AG20443 (cell line): ENCODE results near the gene PLA2G6.

Experiments
- DNase-seq: peaks from one replicate; pipeline ENCODE4 v3.0.0; 2012; ENCODE audit warnings: low spot score, mixed read lengths

Gene PLA2G6

DNA sequence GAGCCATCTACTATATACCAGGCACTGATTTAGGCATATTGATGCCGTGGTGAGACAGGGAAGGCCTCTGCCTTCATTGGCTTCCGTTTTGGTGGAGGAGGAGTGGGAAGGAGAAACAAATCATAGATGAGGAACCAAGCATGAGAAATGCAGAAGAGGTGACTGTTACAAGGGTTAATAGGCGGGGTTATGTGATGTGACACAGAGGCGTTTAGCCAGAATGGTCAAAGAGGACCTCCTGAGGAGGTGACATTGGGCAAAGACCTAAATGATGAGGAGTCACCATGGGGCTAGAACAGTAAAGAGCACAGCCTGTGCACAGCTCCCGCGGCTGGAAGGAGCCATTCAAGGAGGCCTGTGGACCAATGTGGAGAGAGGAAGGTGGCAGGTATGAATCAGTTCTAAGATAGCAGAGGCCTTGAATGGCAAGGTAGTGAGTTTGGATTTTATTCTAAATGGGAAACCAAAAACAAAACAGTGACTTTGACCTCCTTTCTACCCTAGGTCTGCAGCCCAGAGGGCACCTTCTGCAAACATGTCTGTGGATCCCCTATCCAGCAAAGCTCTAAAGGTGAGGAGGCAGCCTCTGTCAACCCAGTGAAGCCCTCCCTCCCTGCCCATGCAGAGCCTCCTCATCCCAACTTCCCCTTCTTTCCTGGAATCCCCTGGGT lies 31.8 kb upstream of the PLA2G6 start:
- no peak for DNase-seq

DNA sequence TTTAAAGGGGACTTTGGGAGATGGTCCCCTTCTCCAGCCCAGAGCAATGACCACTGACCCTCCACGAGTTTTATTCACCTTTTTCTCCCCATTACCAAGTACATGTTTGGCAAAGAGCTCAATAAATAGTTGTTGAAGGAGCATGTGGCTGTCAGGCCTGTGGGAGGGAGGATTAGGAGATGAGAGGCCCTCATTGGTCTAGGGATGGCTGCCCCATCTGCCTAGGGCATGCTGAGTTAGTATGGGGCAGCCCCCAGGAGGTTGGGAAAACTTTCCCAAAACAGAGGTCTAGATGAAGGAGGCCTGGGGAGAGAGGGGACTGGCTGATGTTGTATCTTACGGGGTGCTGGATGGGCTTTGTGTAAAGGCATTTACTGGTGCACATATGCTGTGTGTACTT lies 30.8 kb upstream of the PLA2G6 start:
- DNase-seq = no peak

DNA sequence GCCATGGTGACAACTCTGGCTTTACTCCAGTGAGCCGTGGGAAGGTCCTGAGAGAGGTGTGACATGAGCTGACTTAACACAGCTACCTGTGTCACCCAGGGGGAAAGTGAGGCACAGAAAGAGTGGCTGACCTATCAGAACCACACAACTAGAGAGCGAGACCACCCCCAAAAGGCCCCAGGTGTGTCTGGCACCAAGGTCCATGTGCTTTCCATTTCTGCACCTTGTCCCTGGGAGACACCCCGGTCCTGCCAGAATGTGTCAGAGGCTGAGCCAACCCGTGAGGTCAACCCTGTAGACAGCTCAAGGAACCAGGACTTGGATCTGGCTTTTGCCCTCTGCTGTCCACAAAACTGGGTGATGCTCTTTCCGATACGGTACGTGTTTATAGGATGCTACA lies 29.9 kb upstream of the PLA2G6 start:
- no peak for DNase-seq

DNA sequence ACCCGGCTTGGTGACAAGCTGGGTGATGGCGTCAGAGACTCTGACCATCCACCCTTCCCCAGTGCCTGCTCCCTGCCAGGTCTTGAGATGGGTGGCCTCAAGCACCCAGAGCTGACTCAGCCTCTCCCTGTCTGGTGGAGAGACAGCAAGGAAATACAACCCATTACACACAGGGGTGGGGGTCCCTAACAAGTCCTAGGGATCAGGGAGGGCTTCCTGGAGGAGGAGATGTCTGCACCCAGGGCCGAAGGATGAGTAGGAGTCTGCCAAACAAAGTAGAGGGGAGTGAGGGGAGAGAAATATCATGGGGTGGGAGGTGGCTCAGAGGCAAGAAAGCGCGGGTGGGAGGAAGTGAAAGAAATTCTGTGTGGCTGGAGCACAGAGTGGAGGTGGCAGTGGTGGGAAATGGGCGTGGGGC lies 26.9 kb upstream of the PLA2G6 start:
- no peak for DNase-seq

DNA sequence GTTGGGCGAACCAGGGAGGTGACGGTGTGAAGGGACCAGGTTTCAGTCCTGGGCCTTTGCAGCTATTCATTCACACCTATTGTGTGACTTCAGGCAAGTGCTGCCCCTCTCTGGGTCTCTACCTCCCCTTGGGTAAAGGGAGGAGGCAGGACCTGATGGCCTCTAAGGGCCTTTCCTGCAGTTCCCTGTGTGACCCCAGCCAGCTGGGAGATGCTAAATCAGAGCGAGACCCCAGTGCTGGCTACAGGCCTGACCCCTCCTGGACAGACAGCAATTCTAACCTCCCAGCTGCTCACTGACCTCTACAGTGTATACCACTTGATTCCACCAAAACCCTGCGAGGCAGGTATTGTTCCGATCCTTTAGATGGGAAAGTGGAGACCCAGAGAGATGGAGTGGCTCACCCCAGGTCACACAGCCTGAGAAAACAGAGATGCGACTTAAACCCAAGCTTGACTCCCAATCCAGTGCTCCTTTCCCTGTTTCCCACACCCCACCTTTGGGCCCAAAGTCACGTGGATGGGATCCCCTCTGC lies 26.3 kb upstream of the PLA2G6 start:
- DNase-seq = no peak

DNA sequence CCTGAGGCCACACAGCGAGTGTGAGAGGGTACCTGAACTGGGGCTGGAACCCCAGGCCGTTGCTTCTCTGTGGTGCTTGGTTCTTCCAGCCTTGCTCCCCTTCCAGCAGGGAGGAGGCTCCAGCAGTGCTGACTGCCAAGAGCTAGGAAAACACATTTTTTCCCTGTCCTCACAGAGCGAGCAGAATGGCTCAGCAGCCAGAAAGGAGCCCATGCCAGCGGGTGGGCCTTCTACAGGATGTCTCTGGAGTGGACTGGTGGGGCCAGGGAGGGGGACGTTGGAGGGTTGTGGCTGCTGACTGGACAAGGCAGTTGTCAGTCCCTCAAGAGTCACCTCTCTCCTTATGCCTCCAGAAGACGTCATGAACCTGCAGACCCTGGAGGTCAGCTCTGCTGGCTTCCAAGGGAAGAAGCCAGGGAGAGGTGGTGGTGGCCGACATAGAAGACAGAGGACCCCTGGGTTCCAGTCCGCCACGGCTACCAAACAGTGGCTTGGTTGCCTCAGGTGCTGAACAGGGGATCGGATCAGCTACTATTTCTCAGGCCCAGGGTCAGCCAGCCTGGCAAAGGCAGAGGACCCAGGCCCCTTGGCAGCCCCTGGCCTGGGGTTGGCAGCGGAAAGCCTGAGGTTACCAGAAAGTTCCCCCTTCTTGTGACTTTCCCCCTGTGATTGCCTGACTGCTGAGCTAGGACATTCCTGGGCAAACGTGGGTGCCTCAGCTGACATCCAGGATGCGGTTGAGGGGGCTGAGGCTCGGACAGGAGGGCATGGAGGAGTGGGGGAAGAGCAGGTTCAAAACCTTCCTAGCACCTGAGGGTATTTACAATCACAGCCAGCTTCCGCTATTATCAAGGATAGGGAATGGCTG lies 23.9 kb upstream of the PLA2G6 start:
- DNase-seq = peak; percentile 83

DNA sequence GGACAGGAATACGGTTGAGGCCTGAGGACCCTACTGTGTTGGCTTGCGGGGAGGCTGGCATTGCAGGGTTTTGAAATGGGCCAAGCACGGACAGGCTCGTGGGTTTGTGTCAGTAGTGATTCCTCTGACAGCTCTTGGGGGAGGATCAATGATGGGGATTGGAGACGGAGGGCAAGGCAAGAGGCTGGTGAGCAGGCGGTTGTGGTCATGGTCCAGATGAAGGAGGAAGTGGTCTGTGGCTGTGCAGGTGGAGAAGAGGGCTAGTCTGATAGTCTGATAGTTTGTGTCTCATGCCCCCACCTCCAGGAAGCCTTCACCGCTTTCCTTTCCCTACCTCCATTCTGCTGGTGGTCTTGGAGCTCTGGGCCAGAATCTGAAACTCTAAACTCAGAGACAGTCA lies 23.2 kb upstream of the PLA2G6 start:
- DNase-seq = no peak

DNA sequence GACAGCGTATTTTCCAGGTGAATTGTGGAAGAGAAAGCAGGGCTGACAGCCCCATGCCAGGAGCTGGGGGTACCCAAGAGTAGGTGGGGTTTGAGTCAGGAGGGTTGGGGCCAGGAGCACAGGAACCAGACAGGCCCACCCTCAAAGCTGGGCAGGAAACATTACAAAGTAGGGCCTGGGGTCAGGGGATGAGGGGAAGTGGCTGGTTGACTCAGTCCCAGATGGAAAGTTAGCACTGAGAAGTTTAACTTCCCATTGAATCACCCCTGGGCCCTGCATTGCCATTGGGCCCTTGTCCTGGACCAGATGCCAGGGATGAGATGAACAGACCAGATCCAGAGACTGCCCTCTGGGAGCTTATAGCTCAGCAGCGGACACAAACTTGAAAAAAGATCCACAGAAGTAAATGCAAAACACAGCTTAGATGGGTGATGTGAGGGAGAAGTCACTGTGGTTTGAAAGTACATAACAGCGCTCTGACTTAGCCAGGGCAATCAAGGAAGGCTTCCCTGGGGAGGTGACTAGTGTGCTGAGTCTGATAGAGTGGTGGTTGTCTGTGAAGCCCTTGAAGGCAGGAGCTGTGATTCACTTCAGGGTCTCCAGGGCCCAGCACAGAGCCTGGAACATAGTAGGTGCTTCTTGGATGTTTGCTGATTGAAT lies 22.4 kb upstream of the PLA2G6 start:
- peak; percentile 31 for DNase-seq

DNA sequence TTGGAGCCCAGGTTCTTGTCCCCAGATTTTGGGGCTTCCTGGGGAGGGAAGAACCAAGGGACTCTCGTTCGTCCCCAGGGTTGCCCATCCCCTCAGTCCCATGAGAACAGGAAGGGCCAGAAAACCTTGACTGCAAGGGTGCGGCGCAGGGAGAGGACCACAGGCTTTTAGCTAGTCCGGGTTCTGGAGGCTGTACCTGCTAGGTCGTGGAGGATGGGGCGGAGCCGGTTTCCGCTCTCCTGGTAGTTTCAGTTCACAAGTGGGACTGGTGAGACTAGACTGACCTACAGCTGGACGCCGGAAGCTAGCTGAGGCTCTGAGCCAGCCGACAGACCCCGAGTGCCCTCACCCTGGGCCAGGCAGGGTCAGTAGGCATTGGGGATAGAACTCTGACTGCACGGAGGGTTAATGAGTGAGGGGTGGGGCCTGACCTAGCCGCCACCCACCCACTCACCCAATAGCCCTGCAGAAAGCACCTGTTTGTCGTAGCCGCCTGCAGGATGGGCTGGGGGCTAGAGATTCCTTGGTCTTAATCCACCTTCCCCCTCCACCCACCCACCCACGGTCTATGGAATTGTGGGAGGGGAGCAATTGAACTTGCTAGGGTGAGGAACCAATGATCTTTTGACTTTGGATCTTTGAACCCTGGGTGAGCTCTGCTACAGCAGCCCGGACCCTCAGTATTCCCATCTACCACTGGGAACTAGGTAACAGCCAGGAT lies 21.6 kb upstream of the PLA2G6 start:
- no peak for DNase-seq

DNA sequence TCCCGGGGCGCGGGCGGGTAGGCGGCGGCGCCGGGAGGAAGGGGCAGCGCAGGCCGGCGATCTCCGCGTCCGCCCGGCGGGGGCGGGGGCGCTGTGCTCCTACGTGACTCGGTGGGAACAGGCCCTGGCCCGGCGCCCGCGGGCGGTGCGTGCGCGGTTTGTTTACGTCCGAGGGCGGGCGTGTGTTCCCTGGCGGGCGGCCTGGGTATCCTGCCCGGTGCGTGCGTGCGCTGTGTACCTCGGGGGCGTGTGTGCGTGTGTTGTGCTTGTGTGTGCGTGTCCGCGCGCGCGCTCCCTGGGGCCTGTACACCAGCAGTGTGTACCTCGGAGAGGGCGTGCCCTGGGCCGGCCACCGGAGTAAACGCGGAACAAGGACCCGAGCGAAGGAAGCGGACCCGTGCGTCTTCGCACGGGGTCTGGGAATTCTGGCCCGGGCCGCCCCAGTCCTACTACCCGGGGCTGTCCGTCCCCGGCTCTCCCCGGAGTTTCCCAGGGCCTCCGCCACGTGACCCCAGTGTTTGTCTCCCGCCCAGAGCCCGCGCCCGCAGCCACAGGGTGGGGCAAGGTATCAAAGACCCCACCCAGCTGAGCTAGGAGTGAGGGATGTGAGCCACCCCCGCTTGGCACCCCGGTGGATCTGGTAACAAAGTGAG lies 20.9 kb upstream of the PLA2G6 start:
- DNase-seq = peak; percentile 80

DNA sequence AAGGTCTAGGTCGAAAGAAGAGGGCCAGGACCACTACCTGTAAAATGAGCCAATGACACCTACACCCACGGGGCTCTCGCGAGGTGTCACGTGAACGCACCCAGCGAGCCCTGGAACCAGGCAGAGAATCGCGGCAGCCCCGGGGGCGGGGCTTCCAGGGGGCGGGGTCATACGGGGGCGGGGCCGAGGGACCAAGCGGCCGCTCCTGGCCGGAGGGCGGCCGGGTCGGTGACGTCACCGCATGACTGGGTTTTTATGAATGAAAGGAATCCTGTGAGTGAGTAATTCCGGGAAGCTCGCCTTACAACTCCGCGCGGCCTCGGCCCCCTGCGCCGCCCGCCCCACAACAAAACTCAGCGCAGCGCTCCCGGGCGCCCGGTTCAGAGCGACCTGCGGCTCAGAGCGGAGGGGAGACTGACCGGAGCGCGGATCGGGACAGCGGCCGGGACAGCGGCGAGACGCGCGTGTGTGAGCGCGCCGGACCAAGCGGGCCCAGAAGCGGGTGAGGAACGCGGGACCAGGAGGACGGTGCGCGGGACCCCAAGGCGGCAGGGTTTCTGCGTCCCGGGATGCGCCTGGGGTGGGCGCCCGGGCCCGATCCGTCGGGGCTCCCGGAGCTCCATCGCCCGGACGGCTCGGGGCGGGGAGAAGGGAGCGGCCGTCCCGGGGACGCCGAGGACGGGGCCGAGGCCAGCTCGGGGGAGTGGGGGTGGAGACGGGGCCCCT lies 20.2 kb upstream of the PLA2G6 start, which contains the start of gene MAFF:
Gene MAFF (plus strand): TSS at position 284 of the 726 bp plus-strand sequence. CDS start 11,860 bp downstream, outside the sequence.
- DNase-seq = peak; percentile 97

DNA sequence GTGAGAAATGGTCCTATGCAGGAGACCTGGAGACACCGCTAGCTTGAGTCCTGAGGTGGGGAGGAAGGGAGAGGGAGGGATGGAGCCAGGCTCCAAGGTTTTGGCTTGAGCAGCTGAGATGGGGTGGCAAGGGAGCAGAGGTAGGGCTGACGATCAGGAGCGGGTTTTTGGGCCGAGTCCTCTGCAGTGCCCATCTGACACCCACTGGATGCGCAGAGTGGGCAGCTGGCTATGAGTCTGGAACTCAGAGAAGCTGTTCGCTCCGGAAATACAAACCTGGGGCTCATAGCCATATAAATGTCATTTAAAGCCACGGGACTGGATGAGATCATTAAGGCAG lies 19.7 kb upstream of the PLA2G6 start:
- DNase-seq = no peak

DNA sequence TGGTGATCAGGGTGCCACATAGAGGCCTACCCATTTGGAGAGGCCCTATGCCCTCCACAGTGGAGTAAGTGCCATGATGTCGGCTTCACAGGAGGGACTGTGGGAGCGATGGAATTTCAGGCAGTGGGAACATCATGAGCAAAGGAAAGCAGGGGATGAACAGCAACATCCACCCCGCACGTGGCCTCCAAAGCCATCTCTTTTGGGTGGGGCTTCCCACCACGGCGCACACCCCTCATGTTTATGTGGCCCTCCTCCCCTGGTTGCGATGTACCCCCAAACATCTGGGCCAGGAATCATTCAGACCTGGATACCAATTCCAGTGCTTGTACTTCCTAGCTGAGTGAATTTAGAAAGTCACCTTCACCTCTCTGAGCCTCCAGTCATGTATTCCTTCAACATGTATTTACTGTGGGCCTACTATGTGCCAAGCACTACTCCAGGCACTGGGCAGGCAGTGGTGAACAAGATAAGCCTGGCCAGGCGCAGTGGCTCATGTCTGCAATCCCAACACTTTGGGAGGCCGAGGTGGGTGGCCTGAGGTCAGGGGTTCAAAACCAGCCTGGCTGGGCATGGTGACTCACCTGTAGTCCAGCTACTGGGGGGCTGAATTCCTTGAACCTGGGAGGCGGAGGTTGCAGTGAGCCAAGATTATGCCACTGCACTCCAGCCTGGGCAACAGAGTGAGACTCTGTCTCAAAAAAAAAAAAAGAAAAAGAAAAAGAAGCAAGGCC lies 18.4 kb upstream of the PLA2G6 start:
- DNase-seq = no peak

DNA sequence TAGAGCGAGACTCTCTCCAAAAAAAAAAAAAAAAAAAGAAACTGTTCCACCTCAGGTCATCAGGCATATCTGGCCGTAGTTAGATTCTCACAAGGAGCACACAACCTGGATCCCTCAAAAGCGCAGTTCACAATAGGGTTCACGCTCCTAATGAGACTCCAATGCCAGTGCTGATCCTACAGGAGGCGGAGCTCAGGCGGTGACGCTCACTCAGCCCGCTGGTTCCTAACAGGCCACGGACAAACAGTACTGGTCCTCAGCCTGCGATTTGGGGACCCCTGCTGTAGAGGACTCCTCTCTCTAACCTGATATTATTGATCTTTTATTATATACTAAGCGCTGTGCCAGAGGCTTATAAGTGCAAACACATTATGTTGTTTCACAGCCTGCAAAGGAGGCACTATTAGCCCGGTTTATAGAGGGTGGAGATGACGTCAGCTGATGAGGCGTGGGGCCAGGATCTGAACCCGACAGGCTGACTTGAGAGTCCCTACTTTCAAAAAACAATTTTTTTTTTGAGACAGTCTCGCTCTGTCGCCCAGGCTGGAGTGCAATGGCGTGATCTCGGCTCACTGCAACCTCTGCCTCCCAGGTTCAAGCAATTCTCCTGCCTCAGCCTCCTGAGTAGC lies 15.3 kb upstream of the PLA2G6 start:
- DNase-seq = no peak

DNA sequence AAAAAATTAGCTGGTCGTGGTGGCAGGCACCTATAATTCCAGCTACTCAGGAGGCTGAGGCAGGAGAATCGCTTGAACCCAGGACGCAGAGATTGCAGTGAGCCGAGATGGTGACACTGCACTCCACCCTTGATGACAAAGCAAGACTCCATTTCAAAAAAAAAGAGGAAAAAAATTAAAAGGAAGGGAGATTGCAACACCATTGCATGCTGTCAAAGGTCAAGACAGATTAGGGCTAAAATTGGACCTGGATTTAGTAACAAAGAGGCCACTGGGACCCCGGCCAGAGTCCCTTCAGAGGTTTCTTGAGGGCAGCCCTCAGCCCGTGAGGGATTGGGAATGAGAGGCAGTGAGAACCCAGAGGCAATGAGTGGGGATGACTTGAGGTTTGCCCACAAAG lies 11.9 kb upstream of the PLA2G6 start:
- no peak for DNase-seq

DNA sequence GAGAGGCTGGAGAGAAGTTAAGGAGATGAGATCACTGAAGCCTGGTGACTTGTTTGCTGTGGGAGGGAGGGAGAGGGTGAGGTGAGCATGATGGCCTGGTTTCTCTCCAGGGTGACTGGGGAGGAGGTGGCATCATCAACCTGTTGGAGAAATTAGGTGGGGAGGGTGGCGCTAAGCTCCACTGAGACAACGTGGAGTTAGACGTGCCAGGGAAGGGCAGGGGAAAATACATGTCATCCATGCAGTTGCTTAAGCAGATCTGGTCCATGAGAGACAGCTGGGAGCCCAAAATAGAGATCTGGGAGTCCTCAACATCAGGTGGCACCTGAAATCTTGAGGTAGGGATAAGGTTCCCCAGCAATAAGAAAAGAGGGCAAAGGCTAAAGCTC lies 10.8 kb upstream of the PLA2G6 start:
- DNase-seq = no peak

DNA sequence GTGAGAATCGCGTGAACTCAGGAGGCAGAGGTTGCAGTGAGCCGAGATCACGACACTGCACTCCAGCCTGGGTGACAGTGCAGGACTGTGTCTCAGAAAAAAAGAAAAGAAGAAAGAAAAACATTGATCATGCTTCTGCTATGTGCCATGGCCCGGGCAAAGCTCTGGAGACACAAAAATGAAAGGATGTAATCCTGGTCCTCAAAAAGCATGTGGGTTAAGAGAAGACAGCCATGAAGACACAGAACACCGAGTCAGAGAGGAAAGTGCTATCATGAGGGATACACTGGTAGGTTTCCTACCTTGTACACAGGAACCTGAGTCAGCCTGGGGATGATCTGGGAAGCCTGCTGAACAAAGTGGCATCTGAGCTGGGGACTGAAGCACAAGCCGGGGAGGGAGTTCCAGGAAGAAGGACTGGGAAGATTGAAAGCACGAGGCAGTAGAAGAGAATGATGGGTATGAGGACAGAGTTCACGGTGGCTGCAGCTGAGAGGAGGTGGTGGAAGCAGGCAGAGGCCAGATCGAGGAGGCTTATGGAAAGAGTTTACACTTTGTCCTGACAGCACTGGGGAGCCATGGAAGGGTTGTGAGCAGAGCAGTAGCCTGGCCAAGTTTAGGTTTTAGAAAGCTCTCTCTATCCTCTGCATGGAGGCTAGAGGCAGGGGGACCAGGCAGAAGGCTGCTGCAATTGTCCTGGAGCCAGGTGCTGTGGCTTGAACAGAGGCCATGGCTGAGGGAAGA lies 10.3 kb upstream of the PLA2G6 start:
- DNase-seq = no peak

DNA sequence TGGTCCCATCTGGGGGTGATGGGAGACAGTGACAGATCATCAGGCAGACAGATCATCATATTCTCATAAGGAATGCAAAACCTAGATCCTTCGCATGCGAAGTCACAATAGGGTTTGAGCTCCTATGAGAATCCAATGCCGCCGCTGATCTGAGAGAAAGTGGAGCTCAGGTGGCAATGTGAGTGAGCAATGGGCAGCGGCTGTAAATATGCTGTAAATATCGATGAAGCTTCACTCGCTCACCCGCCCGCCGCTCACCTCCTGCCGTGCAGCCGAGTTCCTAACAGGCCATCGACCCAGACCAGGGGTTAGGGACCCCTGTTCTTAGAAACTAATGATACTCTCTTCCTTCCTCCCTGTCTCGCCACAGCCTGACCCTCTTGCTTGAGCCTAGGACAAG lies 9.4 kb upstream of the PLA2G6 start:
- no peak for DNase-seq

DNA sequence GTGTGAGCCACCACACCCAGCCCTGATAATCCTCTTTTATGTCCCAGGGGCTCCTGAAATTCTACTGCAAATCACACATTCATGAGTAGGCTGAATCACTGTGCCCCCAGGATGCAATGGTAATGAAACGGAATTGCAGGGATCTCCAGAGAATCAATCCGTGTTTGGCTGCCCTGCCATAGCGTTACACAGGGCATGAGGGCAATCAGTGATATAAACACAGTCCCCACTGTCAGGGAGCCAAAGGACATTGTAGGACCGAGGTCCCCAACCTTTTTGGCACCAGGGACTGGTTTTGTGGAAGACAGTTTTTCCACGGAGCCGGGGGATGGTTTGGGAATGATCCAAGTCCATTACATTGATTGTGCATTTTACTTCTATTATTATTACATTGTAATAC lies 9.0 kb upstream of the PLA2G6 start:
- DNase-seq = no peak
